OCI-LY7 (cell line): ENCODE results near the gene EHD4. TPM values are rescaled to one million over a fixed set of nuclear protein-coding genes. Genes with fewer than 3 reads are reported as not detected.

Source experiments
- BruUV-seq: library from RNA; stranded (reverse); fragments of 400-500 nt; replicated peaks from 2 replicates; lab custom pipeline; 2021; lab: Mats Ljungman, UMichigan
- CTCF ChIA-PET: fragments of 300-600 bp; sonication (Branson Sonifier 250); formaldehyde crosslinking; loops from one replicate; lab custom pipeline; 2022; ENCODE audit warnings: antibody characterized with exemption; ENCODE audit not compliant: unreplicated experiment; lab: Charles Lee
- POLR2A ChIA-PET: fragments of 300-600 bp; sonication (Branson Sonifier 250); formaldehyde crosslinking; loops from one replicate; lab custom pipeline; 2022; ENCODE audit warnings: antibody characterized with exemption; lab: Charles Lee
- DNase-seq: peaks from one replicate; pipeline ENCODE4 v3.0.0-alpha.2; 2015; ENCODE audit warnings: low spot score
- H2AFZ ChIP-seq: fragments of 200-600 bp; sonication (generic), shearing (Covaris generic); 2 replicates; pipeline ENCODE4 v1.6.1; 2014; ENCODE audit warnings: mild to moderate bottlenecking, antibody characterized with exemption, low read length, moderate library complexity
- H3K27ac ChIP-seq: fragments of 200-600 bp; sonication (generic); 2 replicates; pipeline ENCODE4 v1.5.1; 2014; ENCODE audit warnings: mixed run types, low read depth, mild to moderate bottlenecking, moderate library complexity, low read length, inconsistent platforms; ENCODE audit not compliant: poor library complexity, severe bottlenecking
- H3K36me3 ChIP-seq: fragments of 200-600 bp; sonication (generic); 2 replicates; pipeline ENCODE4 v1.6.1; 2014; ENCODE audit warnings: mild to moderate bottlenecking, antibody characterized with exemption, low read length, moderate library complexity, mixed read lengths; ENCODE audit not compliant: insufficient read depth
- H3K4me1 ChIP-seq: fragments of 200-600 bp; sonication (generic); 2 replicates; pipeline ENCODE4 v1.5.1; 2014; ENCODE audit warnings: mild to moderate bottlenecking, low read length; ENCODE audit not compliant: insufficient read depth, poor library complexity, severe bottlenecking
- H3K4me2 ChIP-seq: fragments of 200-600 bp; sonication (generic); 2 replicates; pipeline ENCODE4 v1.6.1; 2014; ENCODE audit warnings: mild to moderate bottlenecking, low read length
- H3K4me3 ChIP-seq: fragments of 200-600 bp; sonication (generic); 2 replicates; pipeline ENCODE4 v1.5.1; 2014; ENCODE audit warnings: mild to moderate bottlenecking, low read depth, low read length; ENCODE audit not compliant: poor library complexity, severe bottlenecking
- H3K79me2 ChIP-seq: fragments of 200-600 bp; sonication (generic); 2 replicates; pipeline ENCODE4 v1.6.1; 2016; ENCODE audit warnings: low read depth, mild to moderate bottlenecking, low read length, moderate library complexity, mixed read lengths; ENCODE audit not compliant: insufficient read depth
- H3K9me2 ChIP-seq: fragments of 200-600 bp; sonication (generic); 2 replicates; pipeline ENCODE4 v1.6.1; 2016; ENCODE audit warnings: mild to moderate bottlenecking, low read length, mixed read lengths; ENCODE audit not compliant: insufficient read depth
- H3K9me3 ChIP-seq: fragments of 200-600 bp; sonication (generic); 2 replicates; pipeline ENCODE4 v1.6.1; 2014; ENCODE audit warnings: mild to moderate bottlenecking, mixed run types, low read length, mixed read lengths
- H4K20me1 ChIP-seq: fragments of 200-600 bp; sonication (generic); 2 replicates; pipeline ENCODE4 v1.6.1; 2014; ENCODE audit warnings: mild to moderate bottlenecking, antibody characterized with exemption, low read length, moderate library complexity, mixed read lengths; ENCODE audit not compliant: insufficient read depth
- CTCF ChIP-seq: fragments of 200-600 bp; sonication (generic); conservative IDR thresholded peaks from 2 replicates; pipeline ENCODE4 v1.5.1; 2014; ENCODE audit warnings: mild to moderate bottlenecking, antibody characterized with exemption, low read length, moderate library complexity, mixed read lengths
- EZH2phosphoT487 ChIP-seq: fragments of 200-600 bp; sonication (generic); IDR thresholded peaks from 2 replicates; pipeline ENCODE4 v1.6.1; 2018; ENCODE audit warnings: low read depth, borderline replicate concordance, mild to moderate bottlenecking, mixed run types, antibody characterized with exemption, low read length, moderate library complexity, mixed read lengths
- intact Hi-C: fragments of 100-400 bp; cut with micrococcal nuclease; formaldehyde crosslinking; loops from one replicate; pipeline ENCODE4 v1.10.0; 2022; ENCODE audit not compliant: unreplicated experiment
- total RNA-seq, 2 experiments: library from RNA; depleted of rRNA in 1 of 2; stranded (reverse); fragments of >200 nt in 1 of 2; shearing (Covaris generic) in 1 of 2; gene quantifications; 2 replicates each; pipeline ENCODE4 v1.2.3, GENCODE V29; 2014 to 2022

EHD4 gene
- total RNA-seq, 2 experiments from 2014 or later: 13.5 to 19.4 TPM

GRCh38 chr15:42020713-42021273, 48.4 kb upstream of the EHD4 start, which contains the start of gene PLA2G4E:
Gene PLA2G4E (minus strand): TSS chr15:42021042. CDS start chr15:42021030, 12 bp downstream.
- ChIA-PET CTCF (no interaction called here), POLR2A (no interaction called here)
- Histone ChIP-seq H3K79me2 (no peaks in the 10 kb centered on the region), H3K4me1 (no peaks in the 10 kb centered on the region), H3K4me3 (no peak within 1 kb of the TSS), H2AFZ (no peak within 1 kb of the TSS), H3K27ac (no peak within 1 kb of the TSS), H3K9me2 (no peaks in the 10 kb centered on the region), H4K20me1 (no peaks in the 10 kb centered on the region), H3K9me3 (no peaks in the 10 kb centered on the region), H3K36me3 (no peaks in the 10 kb centered on the region), H3K4me2 (no peak within 1 kb of the TSS)
- TF ChIP-seq EZH2phosphoT487 (no peak), CTCF (no peak)
- BruUV-seq: no TSS peak
- intact Hi-C loops: no loop called here
- no peak for DNase-seq

GRCh38 chr15:42018306-42019224, 46.2 kb upstream of the EHD4 start:
- CTCF ChIA-PET: no interaction called here
- H3K36me3 ChIP-seq: no peaks in the 10 kb centered on the region
- no peak overlapping the region for H3K27ac ChIP-seq
- H3K4me2 ChIP-seq: no peak overlapping the region
- no peaks in the 10 kb centered on the region for H4K20me1 ChIP-seq
- intact Hi-C loops: no loop called here
- no peaks in the 10 kb centered on the region for H3K4me1 ChIP-seq
- H3K79me2 ChIP-seq: no peaks in the 10 kb centered on the region
- no TSS peak for BruUV-seq
- no peaks in the 10 kb centered on the region for H3K9me2 ChIP-seq
- no peak overlapping the region for H3K4me3 ChIP-seq
- no peak for DNase-seq
- no peak for TF ChIP-seq EZH2phosphoT487
- TF ChIP-seq CTCF: no peak
- POLR2A ChIA-PET: no interaction called here
- H3K9me3 ChIP-seq: no peaks in the 10 kb centered on the region
- no peak overlapping the region for H2AFZ ChIP-seq

- H3K9me3 ChIP-seq: no peaks in the 10 kb centered on the region
- H3K79me2 ChIP-seq: no peaks in the 10 kb centered on the region
- no TSS peak for BruUV-seq
- no peak for DNase-seq
- H3K4me2 ChIP-seq: no peak overlapping the region
- H2AFZ ChIP-seq: no peak overlapping the region
- CTCF ChIA-PET: no interaction called here
- H3K36me3 ChIP-seq: no peaks in the 10 kb centered on the region
- intact Hi-C loops: no loop called here
- POLR2A ChIA-PET: no interaction called here
- H3K9me2 ChIP-seq: no peaks in the 10 kb centered on the region
- TF ChIP-seq CTCF: no peak
- TF ChIP-seq EZH2phosphoT487: no peak
- H4K20me1 ChIP-seq: no peaks in the 10 kb centered on the region
- no peak overlapping the region for H3K27ac ChIP-seq
- no peaks in the 10 kb centered on the region for H3K4me1 ChIP-seq
- no peak overlapping the region for H3K4me3 ChIP-seq
Observed at GRCh38 chr15:42016971-42017370, 44.6 kb upstream of the EHD4 start.
